GM10266 (cell line): Measurements from ENCODE around the gene CYTH4.
"Not testable (repeated sequence)": the region's sequence is repeated elsewhere in the genome, so short reads cannot be mapped to it uniquely, and the experiment has no call there.

Experiments used
- DNase-seq: peaks from one replicate; pipeline ENCODE4 v3.0.0; 2012; ENCODE audit errors: extremely low spot score
- TF ChIP-seq, protein P1 (sequence below): IDR thresholded peaks from 2 replicates; pipeline ENCODE4 v1.5.1; 2012; ENCODE audit warnings: mild to moderate bottlenecking, low read depth; ENCODE audit not compliant: control insufficient read depth, insufficient read depth; ENCODE audit errors: missing control alignments

Gene CYTH4, protein sequence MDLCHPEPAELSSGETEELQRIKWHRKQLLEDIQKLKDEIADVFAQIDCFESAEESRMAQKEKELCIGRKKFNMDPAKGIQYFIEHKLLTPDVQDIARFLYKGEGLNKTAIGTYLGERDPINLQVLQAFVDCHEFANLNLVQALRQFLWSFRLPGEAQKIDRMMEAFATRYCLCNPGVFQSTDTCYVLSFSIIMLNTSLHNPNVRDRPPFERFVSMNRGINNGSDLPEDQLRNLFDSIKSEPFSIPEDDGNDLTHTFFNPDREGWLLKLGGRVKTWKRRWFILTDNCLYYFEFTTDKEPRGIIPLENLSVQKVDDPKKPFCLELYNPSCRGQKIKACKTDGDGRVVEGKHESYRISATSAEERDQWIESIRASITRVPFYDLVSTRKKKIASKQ

DNA sequence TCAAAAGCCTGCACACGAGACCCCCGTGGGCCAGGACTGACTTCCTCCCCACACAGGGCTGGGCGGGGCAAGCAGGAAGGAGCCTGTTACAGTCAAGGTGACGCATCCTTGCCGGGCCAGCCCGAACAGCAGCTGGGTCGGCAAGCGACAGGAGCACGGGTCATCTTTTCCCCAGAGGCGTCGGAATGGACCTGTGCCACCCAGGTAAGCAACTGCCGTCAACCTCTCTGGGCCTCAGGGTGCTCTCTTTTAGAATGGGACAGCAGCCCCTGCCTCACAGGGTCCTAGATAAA is at the start of gene CYTH4:
CYTH4 (plus strand) TSS at position 124 of the 293 bp plus-strand sequence; CDS start at position 186, 62 bp downstream.
- TF ChIP-seq, protein P1, sequence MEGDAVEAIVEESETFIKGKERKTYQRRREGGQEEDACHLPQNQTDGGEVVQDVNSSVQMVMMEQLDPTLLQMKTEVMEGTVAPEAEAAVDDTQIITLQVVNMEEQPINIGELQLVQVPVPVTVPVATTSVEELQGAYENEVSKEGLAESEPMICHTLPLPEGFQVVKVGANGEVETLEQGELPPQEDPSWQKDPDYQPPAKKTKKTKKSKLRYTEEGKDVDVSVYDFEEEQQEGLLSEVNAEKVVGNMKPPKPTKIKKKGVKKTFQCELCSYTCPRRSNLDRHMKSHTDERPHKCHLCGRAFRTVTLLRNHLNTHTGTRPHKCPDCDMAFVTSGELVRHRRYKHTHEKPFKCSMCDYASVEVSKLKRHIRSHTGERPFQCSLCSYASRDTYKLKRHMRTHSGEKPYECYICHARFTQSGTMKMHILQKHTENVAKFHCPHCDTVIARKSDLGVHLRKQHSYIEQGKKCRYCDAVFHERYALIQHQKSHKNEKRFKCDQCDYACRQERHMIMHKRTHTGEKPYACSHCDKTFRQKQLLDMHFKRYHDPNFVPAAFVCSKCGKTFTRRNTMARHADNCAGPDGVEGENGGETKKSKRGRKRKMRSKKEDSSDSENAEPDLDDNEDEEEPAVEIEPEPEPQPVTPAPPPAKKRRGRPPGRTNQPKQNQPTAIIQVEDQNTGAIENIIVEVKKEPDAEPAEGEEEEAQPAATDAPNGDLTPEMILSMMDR, result no peak

DNA sequence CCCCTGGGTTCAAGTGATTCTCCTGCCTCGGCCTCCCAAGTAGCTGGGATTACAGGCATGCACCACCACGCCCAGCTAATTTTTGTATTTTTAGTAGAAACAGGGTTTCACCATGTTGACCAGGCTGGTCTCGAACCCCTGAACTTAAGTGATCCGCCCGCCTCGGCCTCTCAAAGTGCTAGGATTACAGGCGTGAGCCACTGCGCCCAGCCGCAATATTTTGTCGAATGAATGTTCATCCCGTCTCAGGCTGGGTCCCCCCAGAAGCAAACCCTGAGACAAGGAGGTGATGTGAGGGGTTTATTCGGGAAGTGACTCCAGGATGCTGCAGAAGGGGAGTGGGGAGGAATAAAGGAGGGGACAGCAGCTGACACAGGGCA is 48.9 kb upstream of the CYTH4 start:
- not testable (repeated sequence) for DNase-seq

More for the DNA sequence above, at the start of gene CYTH4:
- peak; percentile 67 for DNase-seq

DNA sequence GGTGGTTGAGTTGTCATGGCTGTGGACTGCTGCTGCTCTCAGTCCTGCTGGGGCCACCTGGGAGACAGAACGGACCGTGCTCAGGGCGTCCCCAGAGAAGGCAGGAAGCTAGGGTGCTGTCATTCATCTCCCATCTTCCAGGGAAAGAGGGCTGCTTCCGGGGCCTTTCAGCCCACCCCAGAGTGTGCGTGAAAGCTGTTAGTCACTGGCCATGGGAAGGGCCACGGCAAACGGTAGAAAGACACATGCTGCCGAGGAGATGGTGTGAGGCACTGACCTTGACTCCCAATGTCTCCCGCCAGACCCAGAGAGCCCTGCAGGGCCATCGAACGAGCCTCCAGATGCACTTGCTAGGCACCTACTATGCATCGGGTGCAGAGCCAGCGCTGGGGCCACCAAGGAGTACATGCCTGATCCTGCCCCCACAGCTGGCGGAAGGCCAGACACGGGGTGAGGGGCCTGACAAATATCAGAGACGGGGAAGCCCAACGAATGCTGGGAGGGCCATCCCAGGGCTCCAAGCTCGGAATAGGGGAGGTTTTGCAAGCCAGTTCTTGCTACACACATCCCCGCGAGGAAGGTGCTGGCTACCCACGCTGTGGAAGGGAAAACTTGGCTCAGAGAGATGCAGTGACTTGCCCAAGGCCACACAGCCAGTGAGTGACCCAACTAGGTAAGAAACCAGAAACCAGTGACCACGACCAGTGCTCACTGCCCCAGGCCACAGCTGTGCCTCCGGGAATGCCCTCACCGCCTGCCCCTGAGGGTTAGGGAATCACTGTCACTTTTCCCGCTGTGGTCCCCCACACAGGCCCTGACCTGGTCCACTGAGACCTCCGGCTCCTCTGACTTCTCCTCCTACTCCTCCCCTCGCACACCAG is 48.3 kb upstream of the CYTH4 start:
- TF ChIP-seq, protein P1, result no peak
- no peak for DNase-seq

DNA sequence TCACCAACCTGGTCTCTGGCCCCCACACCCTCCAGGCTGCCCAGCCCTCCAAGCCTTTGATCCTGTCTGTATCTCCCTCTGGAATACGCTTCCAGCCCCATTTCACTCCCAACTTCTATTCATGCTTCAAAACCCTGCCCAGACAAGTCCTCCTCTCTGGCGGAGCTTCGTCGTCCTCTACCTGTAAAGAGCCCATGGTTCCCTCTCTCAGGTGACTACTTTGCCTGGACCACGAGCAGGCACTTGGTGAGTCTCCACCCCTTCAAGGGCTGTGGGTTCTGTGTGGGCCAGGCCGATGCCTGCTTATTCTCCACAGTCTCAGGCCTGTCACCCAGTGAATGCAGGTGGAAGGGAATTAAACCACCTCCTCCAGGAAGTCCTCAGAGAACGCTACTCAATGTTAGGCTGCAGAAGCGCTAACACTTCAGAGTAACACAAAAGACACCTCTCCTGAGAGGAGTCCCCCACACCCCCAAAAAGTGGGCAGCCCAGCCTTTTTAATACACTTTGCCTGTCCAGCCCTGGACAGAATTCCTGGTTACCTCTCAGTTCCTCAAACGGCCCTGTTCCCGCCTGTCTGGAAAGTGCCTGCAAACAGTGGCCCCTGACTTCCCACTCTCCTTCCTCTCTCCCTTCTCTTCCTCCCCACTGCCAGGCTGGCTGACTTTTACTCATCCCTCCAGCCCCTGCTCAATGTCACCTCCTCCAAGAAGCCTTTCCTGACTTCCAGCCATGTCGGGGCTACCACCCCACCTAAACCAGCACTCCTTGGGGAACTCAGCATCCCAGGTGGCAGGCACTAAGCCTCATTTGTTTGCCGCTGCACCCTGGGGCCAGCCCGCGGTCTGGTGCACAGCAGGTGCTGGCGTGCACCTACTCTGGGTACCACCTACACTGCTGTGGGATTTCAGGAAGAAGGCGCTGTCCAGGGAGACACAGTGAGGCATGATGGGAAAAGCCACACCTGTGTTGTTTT is 47.3 kb upstream of the CYTH4 start:
- TF ChIP-seq, protein P1, result no peak
- no peak for DNase-seq

DNA sequence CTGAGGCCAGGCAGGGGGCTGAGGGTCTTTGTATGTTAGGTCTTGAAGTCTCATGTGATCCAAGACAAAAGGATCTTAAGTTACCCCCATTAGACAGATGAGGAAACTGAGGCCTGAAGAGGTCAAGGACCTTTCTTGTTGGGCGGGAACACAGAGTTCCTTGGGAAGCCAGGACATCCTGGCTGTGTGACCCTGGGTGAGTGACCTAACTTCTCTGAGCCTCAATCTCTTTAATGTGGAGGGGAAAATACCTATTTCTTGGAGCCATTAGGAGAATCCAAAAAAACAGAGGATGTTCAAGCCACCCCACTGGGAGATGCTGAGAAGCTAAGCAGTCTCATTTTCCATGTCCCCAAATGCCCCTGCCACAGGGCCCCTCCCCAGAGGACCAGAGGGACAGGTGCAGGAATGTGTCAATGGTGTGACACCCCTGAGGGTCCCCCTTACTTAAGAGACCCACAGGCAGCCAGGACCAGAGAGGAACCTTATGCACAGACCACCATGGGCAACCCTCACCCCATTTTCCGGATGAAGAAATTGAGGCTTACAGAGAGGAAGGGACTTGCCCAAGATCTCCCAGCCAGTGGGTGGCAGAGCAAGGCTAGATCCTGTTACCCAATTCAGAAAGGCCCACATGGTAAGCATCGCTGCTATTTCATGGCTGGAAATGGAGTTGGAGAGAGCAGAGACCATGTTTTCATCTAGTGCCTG is 46.3 kb upstream of the CYTH4 start:
- no peak for DNase-seq
- TF ChIP-seq, protein P1, result no peak

DNA sequence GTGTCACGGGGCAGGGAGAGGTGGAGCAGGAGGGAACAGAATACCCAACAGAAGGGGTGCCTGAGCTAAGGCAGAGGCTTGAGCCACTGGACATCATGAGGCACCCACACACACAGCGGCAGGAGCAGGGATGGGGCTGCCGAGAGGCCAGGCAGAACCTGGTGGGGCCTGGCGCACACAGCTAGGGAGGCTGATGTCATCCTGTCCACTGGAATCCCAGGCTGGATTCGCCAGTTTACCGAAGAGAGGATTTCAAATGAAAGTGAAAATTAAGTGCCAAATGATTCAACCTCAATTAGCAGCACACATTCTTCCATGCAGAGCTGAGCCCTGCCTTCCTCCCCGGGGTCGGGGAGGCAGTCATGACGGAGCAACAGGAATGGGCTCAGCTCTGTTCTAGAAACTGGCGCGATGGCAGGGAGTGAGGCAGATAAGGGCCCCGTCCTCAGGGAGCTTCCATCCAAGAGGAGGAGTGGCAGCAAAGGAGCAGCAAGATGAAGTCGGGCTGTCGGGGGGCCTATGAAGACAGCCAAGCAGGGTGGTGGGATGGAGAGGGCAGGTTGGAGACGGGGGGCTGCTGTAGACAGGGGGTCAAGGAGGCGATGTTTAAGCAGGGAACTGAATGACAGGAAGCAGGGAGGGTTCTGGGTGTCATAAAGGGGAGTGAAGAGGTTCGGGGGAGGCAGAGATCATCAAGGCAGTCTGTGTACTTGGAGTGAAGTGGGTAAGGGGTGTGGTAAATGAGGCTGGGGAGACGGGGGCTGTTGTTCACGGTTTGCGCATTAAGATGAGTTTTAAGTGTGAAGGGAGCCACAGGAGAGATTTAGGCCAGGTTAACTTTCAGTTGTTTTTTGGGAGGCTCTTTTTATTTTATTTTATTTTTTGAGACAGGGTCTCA is 44.7 kb upstream of the CYTH4 start:
- TF ChIP-seq, protein P1, result no peak
- no peak for DNase-seq
